ENCODE measurements around the gene PTBP1.

GRCh38 chr19:807627-808422, 10.6 kb downstream of the PTBP1 start:
- TF ChIP-seq EZH2phosphoT487 (IDR thresholded peaks at IDR 0.05; ENCODE audit: borderline replicate concordance, low read depth, low read length): no peak
- TF ChIP-seq, protein P1, sequence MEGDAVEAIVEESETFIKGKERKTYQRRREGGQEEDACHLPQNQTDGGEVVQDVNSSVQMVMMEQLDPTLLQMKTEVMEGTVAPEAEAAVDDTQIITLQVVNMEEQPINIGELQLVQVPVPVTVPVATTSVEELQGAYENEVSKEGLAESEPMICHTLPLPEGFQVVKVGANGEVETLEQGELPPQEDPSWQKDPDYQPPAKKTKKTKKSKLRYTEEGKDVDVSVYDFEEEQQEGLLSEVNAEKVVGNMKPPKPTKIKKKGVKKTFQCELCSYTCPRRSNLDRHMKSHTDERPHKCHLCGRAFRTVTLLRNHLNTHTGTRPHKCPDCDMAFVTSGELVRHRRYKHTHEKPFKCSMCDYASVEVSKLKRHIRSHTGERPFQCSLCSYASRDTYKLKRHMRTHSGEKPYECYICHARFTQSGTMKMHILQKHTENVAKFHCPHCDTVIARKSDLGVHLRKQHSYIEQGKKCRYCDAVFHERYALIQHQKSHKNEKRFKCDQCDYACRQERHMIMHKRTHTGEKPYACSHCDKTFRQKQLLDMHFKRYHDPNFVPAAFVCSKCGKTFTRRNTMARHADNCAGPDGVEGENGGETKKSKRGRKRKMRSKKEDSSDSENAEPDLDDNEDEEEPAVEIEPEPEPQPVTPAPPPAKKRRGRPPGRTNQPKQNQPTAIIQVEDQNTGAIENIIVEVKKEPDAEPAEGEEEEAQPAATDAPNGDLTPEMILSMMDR (conservative IDR thresholded peaks at IDR 0.05; ENCODE audit: low read length): no peak

Measured in OCI-LY7 (cell line).